NK-92 (cell line): ENCODE data around the gene SHLD1.

Experiments
- DNase-seq: peaks from one replicate; lab custom pipeline; 2025; ENCODE audit not compliant: unreplicated experiment; lab: John Stamatoyannopoulos, UW

Gene SHLD1

DNA sequence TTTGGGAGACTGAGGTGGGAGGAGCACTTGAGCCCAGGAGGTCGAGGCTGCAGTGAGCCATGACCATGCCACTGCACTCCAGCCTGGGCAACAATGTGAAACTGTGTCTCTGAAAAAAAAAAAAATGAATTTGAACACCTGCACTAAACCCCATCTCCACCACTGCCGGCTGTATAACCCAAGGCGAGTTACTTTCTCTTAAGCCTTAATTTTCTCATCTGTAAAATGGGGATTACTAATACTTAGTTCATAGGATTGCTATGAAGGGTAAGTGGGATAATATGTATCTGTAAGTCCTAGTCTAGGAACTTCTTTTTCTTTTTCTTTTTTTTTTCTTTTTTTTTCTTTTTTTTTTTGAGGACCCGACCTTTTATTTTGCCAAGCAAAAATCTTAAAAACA lies 61.5 kb downstream of the SHLD1 start:
- no peak for DNase-seq

DNA sequence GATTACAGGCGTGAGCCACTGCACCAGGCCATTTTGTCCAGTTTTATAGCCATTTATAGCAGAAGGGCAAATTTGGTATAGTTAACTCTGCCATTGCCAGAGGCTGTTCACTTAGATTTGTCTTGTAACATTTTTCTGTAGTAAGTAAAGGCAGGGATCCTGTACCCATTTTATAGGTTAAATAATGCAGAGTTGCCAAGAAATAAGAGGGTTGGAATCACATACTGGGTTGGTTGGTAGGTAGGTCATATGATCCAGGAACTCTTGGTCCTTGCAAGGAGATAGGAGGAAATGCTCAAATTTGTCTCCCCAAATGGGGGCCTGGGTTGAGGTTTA lies 68.1 kb downstream of the SHLD1 start:
- no peak for DNase-seq

DNA sequence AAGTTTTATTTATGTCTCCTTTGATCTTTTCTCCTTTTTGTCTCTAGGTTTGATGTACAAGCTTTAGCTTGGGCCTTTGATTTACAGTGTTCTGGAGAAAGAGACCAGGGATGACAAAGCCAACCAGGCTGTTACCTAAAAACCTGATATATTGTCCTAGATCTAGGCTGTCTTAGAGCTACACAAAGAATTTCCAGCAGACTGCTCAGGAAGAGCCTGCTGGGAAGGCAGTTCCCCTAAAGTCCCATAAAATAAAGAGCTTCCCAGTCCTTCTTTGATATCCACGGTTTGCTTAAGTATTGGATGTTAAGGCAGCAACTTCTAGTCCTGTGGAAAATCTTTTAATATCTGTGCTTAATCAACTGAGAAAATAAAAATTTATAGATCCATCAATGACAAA lies 70.5 kb downstream of the SHLD1 start:
- DNase-seq = no peak

DNA sequence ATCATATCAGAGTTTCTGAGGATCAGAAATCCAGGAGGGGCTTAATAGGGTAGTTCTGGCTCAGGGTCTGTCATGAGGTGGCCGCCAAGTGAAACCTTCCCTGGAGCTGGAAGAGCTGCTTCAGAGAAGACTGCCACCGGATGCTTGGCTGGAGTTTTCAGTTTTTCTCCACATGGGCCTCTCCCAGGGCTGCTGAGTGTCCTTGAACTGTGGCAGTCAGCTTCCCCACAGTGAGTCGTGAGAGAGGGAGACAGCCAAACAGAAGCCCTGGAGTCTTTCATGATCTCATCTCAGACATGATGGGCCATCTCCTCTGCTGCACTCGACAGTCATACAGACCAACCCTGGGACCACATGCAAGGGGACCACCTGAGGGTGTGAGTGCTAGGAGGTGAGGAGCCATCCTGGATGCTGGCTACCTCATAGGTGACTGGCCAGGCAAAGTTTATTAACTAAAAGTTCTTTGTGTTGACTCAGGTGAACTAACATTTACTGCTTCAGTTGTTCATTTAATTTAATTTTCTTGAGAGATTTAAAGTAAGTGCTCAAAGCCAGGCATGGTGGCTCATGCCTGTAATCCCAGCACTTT lies 71.5 kb downstream of the SHLD1 start:
- no peak for DNase-seq

DNA sequence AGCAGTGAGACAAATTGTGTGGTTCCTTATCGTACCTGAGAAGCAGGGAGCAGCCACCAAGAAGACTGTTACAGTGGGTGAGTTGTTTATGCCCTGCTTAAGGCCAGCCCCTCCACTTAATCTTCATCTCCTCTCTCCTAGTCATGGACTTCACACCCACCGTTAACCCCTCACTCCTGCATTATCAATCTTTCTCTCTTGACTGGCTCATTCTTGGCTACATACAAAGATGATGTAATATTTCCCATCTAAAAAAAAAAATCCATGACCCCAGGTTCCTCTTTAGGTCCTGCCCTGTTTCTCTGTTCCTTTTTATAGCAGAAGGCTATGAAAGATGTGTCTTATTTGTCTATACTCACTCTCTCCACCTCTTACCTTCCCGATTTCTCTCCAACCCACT lies 72.4 kb downstream of the SHLD1 start:
- no peak for DNase-seq

DNA sequence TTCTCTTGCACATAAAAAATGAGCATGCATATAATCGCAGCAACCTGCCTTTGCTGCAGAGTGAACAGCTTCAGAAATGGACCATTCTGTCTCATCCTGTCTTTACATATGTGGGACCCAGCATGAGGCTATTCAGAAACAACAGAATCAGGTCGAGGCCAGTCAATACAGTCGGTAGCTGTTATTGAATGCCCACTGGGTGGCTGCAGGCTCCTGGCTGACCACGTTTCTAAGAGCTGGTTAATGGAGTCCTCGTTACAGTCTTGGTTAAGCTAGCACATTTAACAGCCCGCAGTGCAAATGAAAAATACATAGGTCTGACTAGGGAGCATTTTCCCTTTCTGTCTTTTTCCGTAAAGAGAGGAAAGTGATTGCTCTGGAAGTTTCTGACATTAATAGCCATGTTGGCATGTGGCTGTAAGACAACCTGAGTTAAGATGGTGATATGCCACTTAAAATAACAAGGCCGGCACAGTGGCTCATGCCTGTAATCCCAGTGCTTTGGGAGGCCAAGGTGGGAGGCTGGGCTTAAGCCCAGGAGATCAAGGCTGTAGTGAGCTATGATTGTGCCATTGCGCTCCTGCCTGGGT lies 75.0 kb downstream of the SHLD1 start:
- no peak for DNase-seq

DNA sequence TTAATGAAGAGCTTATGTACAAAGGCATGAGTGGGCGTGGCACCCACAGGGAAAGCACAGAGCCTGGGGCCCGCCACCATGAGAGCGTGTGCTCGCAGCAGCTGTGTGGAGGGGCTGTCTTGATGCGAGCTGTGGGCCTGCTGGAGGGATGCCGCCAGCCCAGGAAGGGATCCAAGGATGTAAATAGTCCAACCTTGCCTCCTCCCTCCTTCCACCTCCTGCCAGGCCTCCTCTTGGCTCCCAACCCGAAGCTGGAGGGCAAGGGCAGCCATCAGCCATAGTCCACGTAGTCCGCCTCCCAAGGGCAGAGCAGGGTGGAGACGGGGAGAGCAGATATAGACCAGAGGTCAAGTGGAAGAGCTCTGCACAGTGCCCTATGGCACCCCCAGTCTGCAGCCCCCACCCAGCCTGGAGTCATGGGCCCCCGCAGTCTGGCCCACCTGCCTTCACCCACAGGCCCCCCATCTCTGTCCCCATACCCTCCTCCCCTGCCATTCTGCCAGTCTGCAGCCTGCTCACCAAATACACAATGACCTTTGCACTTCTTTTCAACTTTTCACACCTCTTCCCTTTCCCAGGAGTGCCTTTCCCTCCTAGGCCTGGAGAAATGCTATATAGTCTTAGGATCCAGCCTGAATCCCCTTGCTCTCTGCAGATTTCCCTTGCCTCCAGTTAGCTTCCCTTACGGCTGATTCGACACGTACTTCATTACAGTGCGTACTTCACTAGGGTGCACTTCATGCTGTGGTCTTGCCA lies 77.1 kb downstream of the SHLD1 start:
- DNase-seq = no peak

DNA sequence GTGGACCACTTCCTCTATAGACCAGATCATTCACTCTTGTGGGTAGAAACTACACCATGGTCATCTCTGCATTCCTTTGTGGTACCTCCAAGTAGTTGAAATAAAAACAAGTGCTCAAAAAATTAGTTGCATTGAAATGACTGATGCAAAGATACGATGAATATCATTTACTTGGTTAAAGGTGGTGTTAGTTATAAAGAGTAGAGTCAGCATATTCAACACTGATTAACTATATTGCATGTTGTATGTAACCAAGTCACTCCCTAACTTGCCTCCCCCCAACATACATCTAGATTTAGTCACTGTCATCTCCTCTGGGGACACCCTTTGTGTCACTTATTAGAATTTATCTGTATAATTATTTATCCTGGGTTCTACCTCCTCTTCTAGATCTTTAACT lies 77.7 kb downstream of the SHLD1 start:
- DNase-seq = no peak

DNA sequence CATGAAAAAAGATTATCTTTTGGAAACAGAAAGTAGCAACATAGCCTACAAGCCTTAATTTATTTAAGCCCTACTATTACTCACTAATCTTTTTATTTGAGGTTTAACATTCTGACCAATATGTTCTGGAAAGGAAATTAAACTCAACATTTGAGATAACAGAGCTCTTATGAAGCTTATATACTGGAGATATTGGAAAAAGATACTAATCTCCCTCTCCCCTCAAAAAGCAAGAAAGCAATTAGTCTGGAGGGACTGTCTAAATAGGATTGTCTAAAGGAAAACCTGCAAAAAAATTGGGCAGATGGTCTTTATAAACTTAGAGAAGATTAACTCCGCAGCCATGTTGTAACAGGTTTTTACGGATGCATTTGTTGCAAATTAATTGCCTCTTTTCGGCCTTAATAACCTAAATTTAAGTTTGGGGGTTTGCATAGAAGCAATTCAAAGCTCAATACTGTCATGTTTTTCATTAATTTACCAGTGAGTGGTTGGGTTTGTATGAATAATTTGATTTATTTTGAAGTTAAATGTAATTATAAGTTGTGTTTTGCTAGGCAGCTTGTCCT lies 79.1 kb downstream of the SHLD1 start:
- no peak for DNase-seq

DNA sequence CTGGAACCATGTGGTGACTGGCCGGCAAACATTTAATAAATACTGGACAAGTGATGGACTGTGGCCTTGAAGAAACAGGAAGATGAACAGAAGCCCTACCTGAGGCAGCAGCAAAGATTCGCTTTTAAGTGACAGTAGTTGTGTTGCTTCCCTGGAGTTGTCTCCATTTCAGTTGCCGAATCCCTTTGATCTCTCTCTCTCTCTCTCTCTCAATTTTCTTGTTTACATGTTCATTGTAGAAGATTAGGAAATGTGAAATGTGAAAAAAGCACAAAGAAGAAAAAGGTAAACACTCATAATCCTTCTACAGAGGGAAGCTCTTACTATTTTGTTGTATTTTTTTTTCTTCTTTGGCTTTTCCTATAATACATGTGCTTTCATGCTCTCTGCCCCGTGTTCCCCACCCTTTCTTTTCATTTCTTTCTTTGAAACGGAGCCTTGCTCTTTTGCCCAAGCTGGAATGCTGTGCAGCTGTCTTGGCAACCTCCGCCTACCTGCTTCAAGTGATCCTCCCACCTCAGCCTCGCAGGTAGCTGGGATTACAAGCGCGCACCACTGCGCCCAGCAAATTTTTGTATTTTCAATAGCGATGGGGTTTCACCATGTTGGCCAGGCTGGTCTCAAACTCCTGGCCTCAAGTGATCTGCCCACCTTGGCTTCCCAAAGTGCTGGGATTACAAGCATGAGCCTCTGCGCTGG lies 81.5 kb downstream of the SHLD1 start:
- DNase-seq = no peak

DNA sequence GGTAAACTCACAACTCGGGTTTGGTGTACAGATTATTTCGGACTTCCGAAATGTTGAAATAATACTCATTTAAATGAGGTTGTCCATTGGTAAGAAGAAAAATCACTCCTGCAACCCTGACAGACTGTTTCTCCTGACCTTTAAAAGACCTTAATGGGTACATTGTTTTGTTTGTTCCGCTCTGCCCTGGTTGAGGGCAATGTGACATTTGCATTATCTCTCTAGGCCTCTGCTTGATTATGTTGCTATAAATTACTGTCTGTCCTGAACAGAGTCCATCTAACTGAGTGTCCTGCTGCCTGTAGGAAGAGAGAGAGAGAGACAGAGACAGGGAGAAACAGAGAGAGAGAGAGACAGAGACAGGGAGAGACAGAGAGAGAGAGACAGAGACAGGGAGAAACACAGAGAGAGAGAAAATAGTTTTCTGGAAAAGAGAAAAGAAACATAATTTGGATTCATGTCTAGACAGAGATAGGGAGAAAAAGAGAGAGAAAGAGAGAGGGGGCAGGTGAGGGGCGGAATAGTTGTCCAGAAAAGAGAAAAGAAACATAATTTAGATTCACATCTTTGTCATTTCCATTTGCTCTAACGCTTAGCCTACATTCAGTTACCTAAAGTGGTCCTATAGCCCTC lies 83.2 kb downstream of the SHLD1 start:
- no peak for DNase-seq

DNA sequence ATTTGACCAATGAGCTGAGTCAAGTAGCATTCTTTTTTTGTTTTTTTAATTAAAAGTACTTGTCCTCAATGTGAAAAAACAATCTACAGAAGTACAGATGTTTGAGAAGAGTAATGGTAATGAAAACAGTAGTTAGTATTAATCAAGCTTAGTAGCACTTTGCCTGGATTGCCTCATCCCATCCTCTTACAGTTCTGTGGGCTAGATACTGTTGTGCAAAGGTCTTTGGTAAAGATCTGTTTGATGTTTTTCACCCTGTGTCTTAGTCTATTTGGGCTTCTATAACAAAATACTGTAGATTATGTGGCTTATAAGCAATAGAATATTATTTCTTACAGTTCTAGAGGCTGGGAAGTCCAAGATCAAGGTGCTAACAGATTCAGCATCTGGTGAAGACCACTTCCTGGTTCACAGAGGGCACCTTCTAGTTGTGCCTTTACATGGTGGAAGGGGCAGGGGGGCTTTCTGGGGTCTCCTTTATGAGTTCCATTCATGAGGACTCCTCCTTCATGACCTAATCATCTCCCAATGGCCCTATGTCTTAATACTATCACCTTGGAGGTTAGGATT lies 84.3 kb downstream of the SHLD1 start:
- DNase-seq = no peak

DNA sequence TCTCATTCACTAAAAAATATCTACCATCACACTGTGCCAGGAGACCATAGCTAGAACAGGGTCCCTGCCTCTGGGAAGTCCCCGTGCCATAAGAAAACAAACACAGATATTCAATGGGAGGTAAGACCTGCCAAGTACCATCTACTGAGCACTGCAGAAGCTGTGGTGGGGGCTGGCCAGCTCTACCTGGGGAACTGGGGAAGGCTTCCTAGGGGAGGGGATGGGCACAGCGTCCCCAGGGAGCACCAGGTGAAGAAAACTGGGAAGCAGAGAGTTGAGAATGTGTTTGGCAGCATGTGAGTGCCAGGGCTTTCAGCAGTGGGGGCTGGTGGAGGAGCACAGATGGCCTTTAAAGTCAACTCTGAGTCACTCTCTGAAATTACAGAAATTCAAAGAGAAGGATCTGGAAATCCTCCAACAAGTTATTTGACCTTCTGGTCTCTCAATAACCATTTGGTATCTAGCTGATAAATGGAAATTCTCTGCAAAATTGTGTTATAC lies 85.2 kb downstream of the SHLD1 start:
- no peak for DNase-seq

DNA sequence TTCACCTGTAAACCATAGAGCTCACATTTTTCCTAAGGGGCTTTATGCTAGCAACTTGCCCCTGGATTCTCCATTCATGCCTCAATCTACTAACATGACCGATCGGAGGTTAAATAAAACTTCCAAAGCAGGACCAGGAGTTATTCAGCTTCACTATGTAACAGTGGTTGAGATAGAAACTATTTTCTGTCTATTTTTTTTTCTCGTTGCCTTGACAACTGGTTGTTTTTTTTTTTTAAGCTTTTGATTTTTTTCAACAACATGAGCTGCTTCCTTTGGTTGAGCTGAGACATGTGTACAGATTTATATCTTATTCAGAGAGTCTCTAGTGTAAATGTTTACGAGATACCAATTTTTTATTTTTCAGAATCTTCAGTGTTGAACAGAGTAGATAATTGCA lies 85.7 kb downstream of the SHLD1 start:
- DNase-seq = no peak

DNA sequence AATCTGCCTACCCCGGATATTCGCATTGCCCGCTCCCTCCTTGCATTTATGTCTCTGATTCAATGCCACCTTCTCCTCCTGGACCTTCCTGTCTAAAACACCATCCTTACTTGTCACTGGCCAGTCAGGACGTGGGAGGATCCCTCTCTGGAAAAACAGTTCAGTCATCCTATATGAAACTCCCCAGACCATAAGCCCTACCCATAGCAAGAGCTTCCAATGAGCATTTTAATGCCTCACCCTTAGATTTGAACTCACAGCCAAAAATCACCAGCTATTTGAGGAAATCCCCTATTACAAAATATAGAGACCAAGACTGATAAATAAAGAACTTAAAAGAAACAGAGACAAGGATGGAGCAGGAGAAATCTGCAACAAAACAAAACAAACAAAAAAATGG lies 86.4 kb downstream of the SHLD1 start:
- no peak for DNase-seq

DNA sequence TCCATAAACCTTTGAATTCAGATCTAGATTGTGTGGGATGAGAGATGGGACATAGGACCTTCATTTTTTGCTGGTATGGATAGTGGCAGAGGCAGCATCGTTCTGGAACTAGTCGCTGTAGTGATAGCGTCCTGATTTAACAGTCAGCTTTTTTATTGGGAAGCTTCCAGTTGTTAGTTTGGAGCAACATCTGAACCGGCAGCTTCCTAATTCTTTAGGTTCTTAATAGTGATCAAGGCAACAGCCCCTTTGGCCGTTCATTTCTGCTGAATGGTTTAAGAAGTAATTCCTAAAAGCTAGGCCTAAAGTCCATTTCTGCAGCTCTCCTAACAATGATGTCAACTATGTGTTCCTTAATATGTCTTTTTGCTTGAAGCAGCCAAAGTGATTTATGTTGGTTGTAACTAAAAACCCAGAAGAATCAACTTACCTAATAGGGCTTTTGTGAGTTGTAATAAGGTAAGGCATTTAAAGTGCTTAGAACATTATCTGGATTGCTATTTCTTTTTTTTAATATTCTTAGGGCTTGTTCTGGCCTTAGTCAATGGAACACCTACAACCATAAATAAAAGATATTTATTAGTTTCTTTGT lies 90.3 kb downstream of the SHLD1 start:
- DNase-seq = no peak

DNA sequence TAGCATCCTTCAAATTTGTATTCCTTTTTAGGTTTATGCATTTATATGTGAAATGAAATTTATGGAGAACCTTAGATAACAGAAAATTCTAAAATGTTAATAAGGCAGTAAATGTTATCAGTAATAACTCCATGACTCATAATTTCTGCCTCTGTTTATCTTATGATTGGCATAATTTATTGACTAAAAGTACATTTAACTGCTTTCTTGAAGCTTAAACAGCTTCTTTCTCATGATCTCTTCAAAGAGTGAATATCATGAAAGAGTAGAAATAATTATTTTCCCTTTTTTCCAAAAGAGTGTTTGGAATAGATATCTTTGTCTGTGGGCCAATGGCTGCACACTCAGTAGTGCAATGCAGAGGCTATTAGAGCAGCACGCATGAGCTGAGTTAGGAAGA lies 91.3 kb downstream of the SHLD1 start:
- no peak for DNase-seq

DNA sequence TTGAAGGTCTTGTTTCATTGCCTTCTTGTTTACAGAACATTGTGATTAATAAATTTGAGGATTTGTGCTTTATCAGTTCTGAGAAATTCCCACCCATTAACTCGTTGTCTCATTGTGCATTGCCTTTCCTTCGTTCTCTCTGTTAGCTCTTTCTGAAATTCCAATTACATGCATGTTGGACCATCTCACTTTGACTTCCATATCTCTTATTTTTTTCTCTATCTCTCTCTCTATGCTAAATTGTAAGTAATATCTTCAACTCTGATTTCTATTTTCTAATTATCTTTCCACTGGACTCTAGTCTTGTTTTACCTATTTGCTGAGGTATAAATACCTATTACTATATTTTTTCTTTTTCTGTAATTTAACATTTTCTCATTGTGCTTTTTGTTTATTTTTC lies 92.3 kb downstream of the SHLD1 start:
- DNase-seq = no peak

DNA sequence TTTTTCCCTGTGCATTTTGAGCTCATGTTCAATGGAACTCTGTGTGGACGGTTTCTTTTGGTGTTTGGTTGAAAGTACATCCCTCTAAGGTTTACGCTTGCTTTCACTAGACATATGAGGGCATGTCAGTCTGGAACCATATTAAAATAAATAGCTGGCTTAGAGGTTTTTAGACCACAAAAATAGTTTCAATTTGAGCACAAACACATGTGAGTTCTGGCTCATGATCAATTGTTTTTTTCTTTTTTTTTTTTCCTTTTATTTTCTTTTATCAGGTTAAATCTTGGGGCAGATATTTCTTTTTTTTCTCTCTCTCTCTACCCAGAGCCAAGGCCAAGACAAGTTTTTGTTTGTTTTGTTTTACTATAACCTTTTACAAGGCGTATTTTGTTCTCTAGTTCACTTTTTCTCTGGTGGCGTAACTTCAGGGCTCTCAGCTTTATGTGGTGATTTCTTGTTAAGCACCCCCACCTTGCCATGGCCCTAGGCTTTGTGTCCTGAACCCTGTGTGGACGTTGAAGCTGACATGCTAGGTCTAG lies 92.9 kb downstream of the SHLD1 start:
- DNase-seq = no peak

DNA sequence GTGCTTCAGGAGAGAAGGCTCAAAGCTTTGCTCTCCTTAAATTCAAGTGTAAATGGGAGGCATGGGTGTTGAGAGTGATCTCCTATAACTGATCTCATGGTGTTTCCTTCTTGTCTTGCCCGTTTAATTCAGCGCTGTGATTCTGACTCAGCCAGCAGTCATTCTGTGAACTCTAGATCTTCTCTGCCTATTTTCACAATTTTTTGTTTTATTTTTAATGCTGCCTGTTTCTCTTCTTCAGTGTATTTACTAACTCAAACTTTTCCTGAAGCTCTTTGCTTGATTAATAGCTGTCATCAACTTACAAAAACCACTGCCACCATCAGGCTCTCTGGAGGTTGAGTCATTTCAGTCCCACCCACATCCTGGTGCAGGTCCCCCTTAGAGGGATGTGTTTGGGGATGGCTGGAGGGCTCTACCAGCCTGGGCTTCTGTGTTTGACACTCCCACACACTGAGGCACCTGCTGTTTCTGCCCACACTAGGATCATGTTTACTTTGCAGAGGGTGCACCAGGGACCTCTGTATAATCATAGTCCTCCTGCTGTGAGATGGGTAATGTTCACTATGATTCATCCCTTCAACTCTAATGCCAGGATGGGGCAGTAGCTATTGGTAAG lies 94.0 kb downstream of the SHLD1 start:
- no peak for DNase-seq
